ENCODE data around the gene ADCY10.
"Not testable (repeated sequence)": the region's sequence is repeated elsewhere in the genome, so short reads cannot be mapped to it uniquely, and the experiment has no call there.

ADCY10 gene

DNA sequence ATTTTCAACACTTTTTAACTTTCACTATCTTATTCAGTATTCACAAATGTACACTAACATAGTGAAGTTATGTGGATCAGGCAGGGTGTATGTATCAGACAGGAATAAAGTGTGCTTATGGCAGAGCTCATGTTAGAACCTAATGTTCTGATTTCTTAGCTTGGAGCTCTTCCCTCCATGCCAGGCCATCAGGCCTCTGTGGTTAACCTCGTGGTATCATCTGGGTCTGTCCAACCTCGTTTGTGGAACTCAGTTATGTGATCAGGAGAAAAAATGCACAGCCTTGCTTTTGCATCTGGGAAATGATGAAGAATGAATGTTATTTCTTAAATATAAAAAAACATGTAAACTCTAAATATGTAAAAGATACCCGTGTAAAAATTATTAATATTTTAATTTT, 105.2 kb downstream of the ADCY10 start:
- Histone ChIP-seq H3K27ac (replicated peaks) (no peak overlapping the region), H3K4me3 (replicated peaks; ENCODE audit: insufficient read depth, low read length) (no peak overlapping the region), H3K27me3 (ENCODE audit: insufficient read depth, poor library complexity, severe bottlenecking) (no peaks in the 10 kb centered on the region)
- TF ChIP-seq, protein P1, sequence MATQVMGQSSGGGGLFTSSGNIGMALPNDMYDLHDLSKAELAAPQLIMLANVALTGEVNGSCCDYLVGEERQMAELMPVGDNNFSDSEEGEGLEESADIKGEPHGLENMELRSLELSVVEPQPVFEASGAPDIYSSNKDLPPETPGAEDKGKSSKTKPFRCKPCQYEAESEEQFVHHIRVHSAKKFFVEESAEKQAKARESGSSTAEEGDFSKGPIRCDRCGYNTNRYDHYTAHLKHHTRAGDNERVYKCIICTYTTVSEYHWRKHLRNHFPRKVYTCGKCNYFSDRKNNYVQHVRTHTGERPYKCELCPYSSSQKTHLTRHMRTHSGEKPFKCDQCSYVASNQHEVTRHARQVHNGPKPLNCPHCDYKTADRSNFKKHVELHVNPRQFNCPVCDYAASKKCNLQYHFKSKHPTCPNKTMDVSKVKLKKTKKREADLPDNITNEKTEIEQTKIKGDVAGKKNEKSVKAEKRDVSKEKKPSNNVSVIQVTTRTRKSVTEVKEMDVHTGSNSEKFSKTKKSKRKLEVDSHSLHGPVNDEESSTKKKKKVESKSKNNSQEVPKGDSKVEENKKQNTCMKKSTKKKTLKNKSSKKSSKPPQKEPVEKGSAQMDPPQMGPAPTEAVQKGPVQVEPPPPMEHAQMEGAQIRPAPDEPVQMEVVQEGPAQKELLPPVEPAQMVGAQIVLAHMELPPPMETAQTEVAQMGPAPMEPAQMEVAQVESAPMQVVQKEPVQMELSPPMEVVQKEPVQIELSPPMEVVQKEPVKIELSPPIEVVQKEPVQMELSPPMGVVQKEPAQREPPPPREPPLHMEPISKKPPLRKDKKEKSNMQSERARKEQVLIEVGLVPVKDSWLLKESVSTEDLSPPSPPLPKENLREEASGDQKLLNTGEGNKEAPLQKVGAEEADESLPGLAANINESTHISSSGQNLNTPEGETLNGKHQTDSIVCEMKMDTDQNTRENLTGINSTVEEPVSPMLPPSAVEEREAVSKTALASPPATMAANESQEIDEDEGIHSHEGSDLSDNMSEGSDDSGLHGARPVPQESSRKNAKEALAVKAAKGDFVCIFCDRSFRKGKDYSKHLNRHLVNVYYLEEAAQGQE (IDR thresholded peaks at IDR 0.05; ENCODE audit: insufficient replicate concordance, low read depth) = no peak
- no peak for TF ChIP-seq GABPA (IDR thresholded peaks at IDR 0.05; ENCODE audit: low read depth)
- TF ChIP-seq, protein P2, sequence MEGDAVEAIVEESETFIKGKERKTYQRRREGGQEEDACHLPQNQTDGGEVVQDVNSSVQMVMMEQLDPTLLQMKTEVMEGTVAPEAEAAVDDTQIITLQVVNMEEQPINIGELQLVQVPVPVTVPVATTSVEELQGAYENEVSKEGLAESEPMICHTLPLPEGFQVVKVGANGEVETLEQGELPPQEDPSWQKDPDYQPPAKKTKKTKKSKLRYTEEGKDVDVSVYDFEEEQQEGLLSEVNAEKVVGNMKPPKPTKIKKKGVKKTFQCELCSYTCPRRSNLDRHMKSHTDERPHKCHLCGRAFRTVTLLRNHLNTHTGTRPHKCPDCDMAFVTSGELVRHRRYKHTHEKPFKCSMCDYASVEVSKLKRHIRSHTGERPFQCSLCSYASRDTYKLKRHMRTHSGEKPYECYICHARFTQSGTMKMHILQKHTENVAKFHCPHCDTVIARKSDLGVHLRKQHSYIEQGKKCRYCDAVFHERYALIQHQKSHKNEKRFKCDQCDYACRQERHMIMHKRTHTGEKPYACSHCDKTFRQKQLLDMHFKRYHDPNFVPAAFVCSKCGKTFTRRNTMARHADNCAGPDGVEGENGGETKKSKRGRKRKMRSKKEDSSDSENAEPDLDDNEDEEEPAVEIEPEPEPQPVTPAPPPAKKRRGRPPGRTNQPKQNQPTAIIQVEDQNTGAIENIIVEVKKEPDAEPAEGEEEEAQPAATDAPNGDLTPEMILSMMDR (IDR thresholded peaks at IDR 0.05; ENCODE audit: insufficient read depth, low read length) = no peak
- no peak for TF ChIP-seq POLR2AphosphoS5 (IDR thresholded peaks at IDR 0.05; ENCODE audit: low read depth)
- no peak for TF ChIP-seq SPI1 (IDR thresholded peaks at IDR 0.05; ENCODE audit: borderline replicate concordance, low read depth)
- DNase-seq (ENCODE audit: low read depth in 1 of 2, low spot score in 1 of 2) = no peak

DNA sequence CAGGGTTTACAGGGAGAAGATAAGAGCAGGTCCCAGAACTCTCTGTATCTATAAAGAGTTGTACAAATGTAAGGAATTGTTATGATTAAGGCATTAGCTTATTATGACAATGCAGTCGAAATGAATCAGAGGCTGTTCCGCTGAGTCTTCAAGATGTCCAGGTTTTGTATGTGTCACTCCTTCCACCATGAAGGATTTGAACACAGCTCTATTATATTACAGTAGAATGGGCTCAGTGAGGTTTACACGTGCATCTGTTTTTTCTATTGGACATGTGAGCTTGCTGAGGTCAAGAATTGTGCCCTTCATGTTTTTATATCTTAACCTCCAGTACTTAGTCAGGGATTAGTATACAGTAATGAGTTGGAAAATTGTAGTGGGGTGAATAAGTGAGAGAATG, 105.8 kb downstream of the ADCY10 start:
- Histone ChIP-seq H3K4me3 (replicated peaks; ENCODE audit: insufficient read depth, low read length) (no peak overlapping the region), H3K27ac (replicated peaks) (no peak overlapping the region), H3K27me3 (ENCODE audit: insufficient read depth, poor library complexity, severe bottlenecking) (no peaks in the 10 kb centered on the region)
- TF ChIP-seq POLR2AphosphoS5 (IDR thresholded peaks at IDR 0.05; ENCODE audit: low read depth) (no peak), SPI1 (IDR thresholded peaks at IDR 0.05; ENCODE audit: borderline replicate concordance, low read depth) (no peak), GABPA (IDR thresholded peaks at IDR 0.05; ENCODE audit: low read depth) (no peak)
- TF ChIP-seq, protein P1 (IDR thresholded peaks at IDR 0.05; ENCODE audit: insufficient replicate concordance, low read depth) = no peak
- TF ChIP-seq, protein P2 (IDR thresholded peaks at IDR 0.05; ENCODE audit: insufficient read depth, low read length) = no peak
- no peak for DNase-seq (ENCODE audit: low read depth in 1 of 2, low spot score in 1 of 2)

DNA sequence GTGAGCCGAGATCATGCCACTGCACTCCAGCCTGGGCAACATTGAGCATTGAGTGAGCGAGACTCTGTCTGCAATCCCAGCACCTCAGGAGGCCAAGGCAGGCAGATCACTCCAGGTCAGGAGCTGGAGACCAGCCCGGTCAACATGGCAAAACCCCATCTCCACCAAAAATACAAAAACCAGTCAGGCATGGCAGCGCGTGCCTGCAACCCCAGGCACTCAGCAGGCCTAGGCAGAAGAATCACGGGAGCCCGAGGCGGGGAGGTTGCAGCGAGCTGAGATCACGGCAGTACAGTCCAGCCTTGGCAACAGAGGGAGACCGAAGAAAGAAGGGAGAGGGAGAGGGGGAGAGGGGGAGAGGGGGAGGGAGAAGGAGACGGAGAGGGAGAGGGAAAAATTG, 107.3 kb downstream of the ADCY10 start:
- H3K27ac ChIP-seq (replicated peaks); H3K4me3 ChIP-seq (replicated peaks; ENCODE audit: insufficient read depth, low read length); H3K27me3 ChIP-seq (ENCODE audit: insufficient read depth, poor library complexity, severe bottlenecking); DNase-seq (ENCODE audit: low read depth in 1 of 2, low spot score in 1 of 2): not testable (repeated sequence)

DNA sequence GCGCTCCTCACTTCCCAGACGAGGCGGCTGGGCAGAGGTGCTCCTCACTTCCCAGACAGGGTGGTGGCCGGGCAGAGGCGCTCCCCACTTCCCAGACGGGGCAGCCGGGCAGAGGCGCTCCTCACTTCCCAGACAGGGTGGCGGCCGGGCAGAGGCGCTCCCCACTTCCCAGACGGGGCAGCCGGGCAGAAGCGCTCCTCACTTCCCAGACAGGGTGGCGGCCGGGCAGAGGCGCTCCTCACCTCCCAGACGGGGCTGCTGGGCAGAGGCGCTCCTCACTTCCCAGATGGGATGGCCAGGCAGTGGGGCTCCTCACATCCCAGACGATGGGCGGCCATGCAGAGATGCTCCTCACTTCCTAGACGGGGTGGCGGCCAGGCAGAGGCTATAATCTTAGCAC, 107.7 kb downstream of the ADCY10 start:
- not testable (repeated sequence) for DNase-seq (ENCODE audit: low read depth in 1 of 2, low spot score in 1 of 2); H3K27ac ChIP-seq (replicated peaks); H3K27me3 ChIP-seq (ENCODE audit: insufficient read depth, poor library complexity, severe bottlenecking); H3K4me3 ChIP-seq (replicated peaks; ENCODE audit: insufficient read depth, low read length)

DNA sequence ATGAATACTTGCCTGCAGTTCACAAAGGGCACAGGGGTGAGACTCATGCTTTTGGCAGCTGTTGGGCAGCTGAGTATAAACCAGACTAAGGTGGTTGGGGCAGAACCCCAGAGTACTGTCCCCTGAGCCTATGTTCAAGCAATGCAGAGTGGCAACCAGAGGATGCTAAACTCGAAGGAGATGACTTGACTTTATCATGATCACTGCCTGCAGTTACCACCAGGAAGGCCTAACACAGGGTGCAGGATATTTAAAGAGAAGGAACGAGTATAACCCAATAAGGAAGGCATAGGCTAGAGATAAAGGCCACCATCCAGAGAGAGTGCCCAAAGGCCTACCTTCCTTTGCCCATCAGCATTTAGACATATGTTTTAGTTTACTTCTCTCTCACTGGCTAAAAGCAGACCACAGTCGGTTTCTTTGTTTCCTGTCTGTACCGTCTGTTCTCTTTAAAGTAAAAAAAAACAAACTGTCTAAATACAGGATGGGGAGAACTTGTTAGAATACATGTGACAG, 108.8 kb downstream of the ADCY10 start:
- peak in 1 of 2 experiments; percentile 39 for DNase-seq (ENCODE audit: low read depth in 1 of 2, low spot score in 1 of 2)
- Histone ChIP-seq H3K27ac (replicated peaks) (peak overlapping the region; percentile 15), H3K27me3 (ENCODE audit: insufficient read depth, poor library complexity, severe bottlenecking) (no peaks in the 10 kb centered on the region), H3K4me3 (replicated peaks; ENCODE audit: insufficient read depth, low read length) (no peak overlapping the region)
- no peak for TF ChIP-seq SPI1 (IDR thresholded peaks at IDR 0.05; ENCODE audit: borderline replicate concordance, low read depth)

Measured in HL-60 (cell line).